ENCODE results near the gene FKBP4. TPM values are rescaled to one million over a fixed set of nuclear protein-coding genes. Genes with fewer than 3 reads are reported as not detected.

The FKBP4 gene
- total and polyA plus RNA-seq, 2 of the 13 experiments (the other 11 are each of a cell fraction or from before 2014, with no cell fraction given) = 25.7 to 66.1 TPM

- CTCF ChIA-PET (ENCODE audit: low intra/inter-chr PET ratio, low total read pairs) = no interaction called here
- WGBS (ENCODE audit: low lambda C conversion rate) = 32% methylated on average over 10 of the region's 14 CpGs
- FAIRE-seq = peak; percentile 53
- TF ChIP-seq MTA1 (CRISPR knock-in tag; IDR thresholded peaks at IDR 0.05; ENCODE audit: borderline replicate concordance) = 0 out of 2 replicates have a peak, but pooled peaks have one; percentile 4
- no peak for TF ChIP-seq PHF20 (CRISPR knock-in tag; IDR thresholded peaks at IDR 0.05)
- TF ChIP-seq, protein P1, sequence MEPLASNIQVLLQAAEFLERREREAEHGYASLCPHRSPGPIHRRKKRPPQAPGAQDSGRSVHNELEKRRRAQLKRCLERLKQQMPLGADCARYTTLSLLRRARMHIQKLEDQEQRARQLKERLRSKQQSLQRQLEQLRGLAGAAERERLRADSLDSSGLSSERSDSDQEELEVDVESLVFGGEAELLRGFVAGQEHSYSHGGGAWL (CRISPR knock-in tag; IDR thresholded peaks at IDR 0.05) = 0 out of 2 replicates have a peak, but pooled peaks have one; percentile 10
- TF ChIP-seq ZC3H13 (CRISPR knock-in tag; IDR thresholded peaks at IDR 0.05) = 0 out of 2 replicates have a peak, but pooled peaks have one; percentile 16
- TF ChIP-seq AGO1 (IDR thresholded peaks at IDR 0.05; ENCODE audit: low read depth, low read length, poor library complexity, severe bottlenecking) = peak; percentile 16
- TF ChIP-seq HMGXB3 (CRISPR knock-in tag; IDR thresholded peaks at IDR 0.05; ENCODE audit: borderline replicate concordance) = no peak
- TF ChIP-seq ZNF687 (CRISPR knock-in tag; IDR thresholded peaks at IDR 0.05) = 0 out of 2 replicates have a peak, but pooled peaks have one; percentile 38
- no peak for TF ChIP-seq ZNF496 (CRISPR knock-in tag; IDR thresholded peaks at IDR 0.05; ENCODE audit: insufficient replicate concordance)
- 0 out of 2 replicates have a peak, but pooled peaks have one; percentile 2 for TF ChIP-seq TBX2 (CRISPR knock-in tag; IDR thresholded peaks at IDR 0.05; ENCODE audit: borderline replicate concordance)
- peak; percentile 15; the same call in 1 of the 2 replicates for TF ChIP-seq ARHGAP35 (CRISPR knock-in tag; IDR thresholded peaks at IDR 0.05; ENCODE audit: borderline replicate concordance)
- TF ChIP-seq ELF3 (CRISPR knock-in tag; IDR thresholded peaks at IDR 0.05) = 0 out of 2 replicates have a peak, but pooled peaks have one; percentile 18
- 0 out of 2 replicates have a peak, but pooled peaks have one; percentile 24 for TF ChIP-seq GLI4 (CRISPR knock-in tag; IDR thresholded peaks at IDR 0.05; ENCODE audit: borderline replicate concordance)
- peak; percentile 36; the same call in 1 of the 2 replicates for TF ChIP-seq ZBTB38 (CRISPR knock-in tag; IDR thresholded peaks at IDR 0.05)
- peak; percentile 7; the same call in 1 of the 2 replicates for TF ChIP-seq AKAP8 (CRISPR knock-in tag; IDR thresholded peaks at IDR 0.05)
- Histone ChIP-seq H3K9me3 (ENCODE audit: low read length) (no peaks in the 10 kb centered on the region), H3K4me2 (ENCODE audit: low read depth, low read length) (peak overlapping the region; percentile 92), H3K9ac (ENCODE audit: insufficient read depth, low read depth, low read length) (peak overlapping the region; percentile 80), H4K20me1 (ENCODE audit: insufficient read depth, low read length) (0 out of 2 replicates have a peak, but pooled peaks cover 4% of the 10 kb centered on the region), H3K27ac (ENCODE audit: extremely low read length, insufficient read depth, low read length) (peak overlapping the region; percentile 43), H3K79me2 (ENCODE audit: insufficient read depth, low read length) (peaks cover 16% of the 10 kb centered on the region), H2AFZ (ENCODE audit: low read length) (no peak overlapping the region), H3K4me1 (ENCODE audit: insufficient read depth, low read length) (peaks cover 43% of the 10 kb centered on the region), H3K27me3 (ENCODE audit: control insufficient read depth in 1 of 2, insufficient read depth in 2 of 2, low read length in 2 of 2) (no peaks in the 10 kb centered on the region), H3K36me3 (replicated peaks in 1 of 2; ENCODE audit: control insufficient read depth in 1 of 2, insufficient read depth in 2 of 2, low read length in 2 of 2) (peaks cover 30 to 46% of the 10 kb centered on the region in 2 experiments), H3K4me3 (replicated peaks in 1 of 3; ENCODE audit: insufficient read depth in 1 of 3, low read depth in 2 of 3, low read length in 3 of 3) (peak overlapping the region; percentile 61 to 81 (median 76))
- in situ Hi-C loops (cut with HindIII; ENCODE audit: extremely low pct_ligation_motif_present, low pct_unique_long_range_greater_than_20kb) = no loop called here
- intact Hi-C loops (cut with micrococcal nuclease; ENCODE audit: unreplicated experiment) = no loop called here
- ATAC-seq = peak; percentile 31; the same call in 2 of the 3 replicates
- DNase-seq (ENCODE audit: low spot score) = no peak
- POLR2A ChIA-PET = interaction anchor here (1.0 to 1.6 kb wide), 3 partner anchors 10 to 53 kb away, joined by 3 to 9 read pairs (median 4); partner anchors contain the start of gene ITFG2
- BruUV-seq (replicated peaks) = no TSS peak
Measured at GRCh38 chr12:2796187-2796666, 1.5 kb downstream of the FKBP4 start.

Measured in HepG2 (cell line).